ENCODE measurements around the gene FRAT1. TPM values are rescaled to one million over a fixed set of nuclear protein-coding genes. Genes with fewer than 3 reads are reported as not detected.
"Not testable (repeated sequence)": the region's sequence is repeated elsewhere in the genome, so short reads cannot be mapped to it uniquely, and the experiment has no call there.

FRAT1 gene
- total RNA-seq: 3.9 and 4.6 TPM in 2 replicates

GRCh38 chr10:97318772-97319651, at the start of gene FRAT1:
Gene FRAT1 (plus strand): TSS chr10:97319271. CDS start chr10:97319454, 183 bp downstream.
- DNase-seq (ENCODE audit: low read depth in 2 of 2): peak; percentile 74 to 92

GRCh38 chr10:97270523-97271154, 48.4 kb upstream of the FRAT1 start:
- peak in 1 of 2 donors; percentile 21 for DNase-seq (ENCODE audit: low read depth in 2 of 2)

- DNase-seq (ENCODE audit: low read depth in 2 of 2): no peak
Measured at GRCh38 chr10:97273700-97274099, 45.4 kb upstream of the FRAT1 start.

GRCh38 chr10:97274828-97275227, 44.2 kb upstream of the FRAT1 start:
- DNase-seq (ENCODE audit: low read depth in 2 of 2): no peak

- no peak for DNase-seq (ENCODE audit: low read depth in 2 of 2)
Measured at GRCh38 chr10:97277551-97277950, 41.5 kb upstream of the FRAT1 start.

GRCh38 chr10:97278491-97278989, 40.5 kb upstream of the FRAT1 start:
- peak; percentile 83 to 87 for DNase-seq (ENCODE audit: low read depth in 2 of 2)

- peak in 1 of 2 donors; percentile 2 for DNase-seq (ENCODE audit: low read depth in 2 of 2)
Measured at GRCh38 chr10:97279121-97279815, 39.8 kb upstream of the FRAT1 start.

GRCh38 chr10:97280783-97281182, 38.3 kb upstream of the FRAT1 start:
- DNase-seq (ENCODE audit: low read depth in 2 of 2): no peak

- not testable (repeated sequence) for DNase-seq (ENCODE audit: low read depth in 2 of 2)
Measured at GRCh38 chr10:97290076-97290475, 29.0 kb upstream of the FRAT1 start.

- not testable (repeated sequence) for DNase-seq (ENCODE audit: low read depth in 2 of 2)
Measured at GRCh38 chr10:97290576-97291356, 28.3 kb upstream of the FRAT1 start.

- DNase-seq (ENCODE audit: low read depth in 2 of 2): no peak
Measured at GRCh38 chr10:97291357-97292096, 27.5 kb upstream of the FRAT1 start.

- DNase-seq (ENCODE audit: low read depth in 2 of 2): peak; percentile 97 to 99
Measured at GRCh38 chr10:97292097-97292861, 26.8 kb upstream of the FRAT1 start, which contains the start of gene ARHGAP19. Gene ARHGAP19 (minus strand): TSS chr10:97292637. CDS start chr10:97292627, 10 bp downstream.

GRCh38 chr10:97292862-97293198, 26.2 kb upstream of the FRAT1 start:
- DNase-seq (ENCODE audit: low read depth in 2 of 2): no peak

- no peak for DNase-seq (ENCODE audit: low read depth in 2 of 2)
Measured at GRCh38 chr10:97297556-97298222, 21.4 kb upstream of the FRAT1 start.

- no peak for DNase-seq (ENCODE audit: low read depth in 2 of 2)
Measured at GRCh38 chr10:97298223-97298571, 20.9 kb upstream of the FRAT1 start.

- DNase-seq (ENCODE audit: low read depth in 2 of 2): no peak
Measured at GRCh38 chr10:97300980-97301379, 18.1 kb upstream of the FRAT1 start.

- DNase-seq (ENCODE audit: low read depth in 2 of 2): no peak
Measured at GRCh38 chr10:97302088-97302791, 16.8 kb upstream of the FRAT1 start.

GRCh38 chr10:97307441-97307840, 11.6 kb upstream of the FRAT1 start:
- no peak for DNase-seq (ENCODE audit: low read depth in 2 of 2)

Data from dermis microvascular lymphatic vessel endothelial cell (primary cell).